ENCODE data around the gene ITSN1.
"Not testable (repeated sequence)": the region's sequence is repeated elsewhere in the genome, so short reads cannot be mapped to it uniquely, and the experiment has no call there.

ITSN1 gene

DNA sequence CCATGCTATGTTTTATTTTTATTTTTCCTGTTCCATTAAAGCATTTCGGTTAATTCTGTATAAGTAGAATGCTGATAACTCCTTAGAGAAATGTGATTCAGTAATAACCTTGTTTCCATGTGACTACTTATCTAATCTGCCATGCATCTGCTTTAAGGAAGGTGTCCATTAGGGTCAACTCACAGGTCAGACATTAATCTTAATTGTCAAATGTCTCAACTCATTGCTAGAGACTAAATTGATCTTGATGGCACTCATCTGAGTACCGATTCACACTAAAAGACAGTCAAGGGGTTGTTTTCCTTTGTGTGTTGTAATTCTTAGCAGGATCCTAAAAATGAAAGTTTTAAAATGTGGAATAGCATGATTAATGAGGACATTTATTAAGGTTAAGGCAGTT, 41.8 kb downstream of the ITSN1 start:
- no peak for DNase-seq

DNA sequence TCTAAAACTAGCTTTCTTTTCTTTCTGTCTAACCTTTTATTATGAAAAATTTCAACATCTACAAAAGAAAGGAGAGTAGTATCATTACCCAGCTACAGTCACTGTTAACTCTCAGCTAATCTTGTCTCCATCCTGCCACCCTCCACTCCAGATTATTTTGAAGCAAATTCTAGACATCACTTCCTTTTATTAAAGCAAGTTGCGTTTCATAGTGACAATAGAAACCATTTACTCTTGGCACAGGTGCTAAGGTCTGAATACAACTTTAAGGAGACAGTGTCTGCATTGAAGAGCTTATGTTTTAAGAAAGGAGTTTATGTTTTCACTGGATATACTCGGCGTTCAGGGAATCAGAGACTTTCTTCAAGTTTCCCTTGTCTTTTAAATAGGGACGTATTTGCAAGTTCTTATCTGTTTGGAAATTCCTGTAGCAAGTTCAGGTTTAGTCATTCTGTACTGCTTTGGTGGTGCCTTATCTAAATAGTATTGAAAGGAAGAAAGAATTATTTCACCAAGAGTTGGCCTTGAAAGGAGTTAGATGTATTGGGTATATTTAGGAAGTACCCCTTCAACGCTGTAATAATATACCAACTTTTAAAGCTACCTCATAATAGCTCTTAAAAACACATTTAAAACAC, 42.7 kb downstream of the ITSN1 start:
- no peak for DNase-seq

DNA sequence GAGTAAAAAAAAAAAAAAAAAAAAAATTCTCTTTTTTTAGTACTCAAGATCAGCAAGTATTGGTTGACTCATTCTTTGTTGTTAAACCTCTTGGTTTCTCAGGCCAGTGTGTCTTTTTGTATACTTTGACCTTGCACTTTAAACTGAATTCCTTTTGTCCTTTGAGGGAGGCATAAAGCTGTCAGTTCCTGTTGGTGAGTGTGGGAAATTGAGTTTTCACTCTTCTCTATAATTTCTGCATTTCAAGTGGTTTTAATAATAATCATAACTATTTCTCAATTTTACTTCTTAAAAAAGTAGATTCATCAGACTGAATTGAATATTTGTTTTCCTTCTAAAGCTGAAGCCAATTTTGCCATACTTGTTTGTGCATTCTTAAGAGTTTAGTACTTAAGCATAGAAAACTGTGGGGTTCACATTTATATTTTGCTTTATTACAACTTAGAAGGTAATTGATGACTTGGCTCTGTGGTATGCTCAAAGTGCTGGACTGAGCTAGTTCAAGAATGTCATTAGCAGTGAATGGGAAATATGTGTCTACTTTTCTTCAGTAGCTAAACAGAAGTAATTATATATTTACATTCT, 43.4 kb downstream of the ITSN1 start:
- no peak for DNase-seq

DNA sequence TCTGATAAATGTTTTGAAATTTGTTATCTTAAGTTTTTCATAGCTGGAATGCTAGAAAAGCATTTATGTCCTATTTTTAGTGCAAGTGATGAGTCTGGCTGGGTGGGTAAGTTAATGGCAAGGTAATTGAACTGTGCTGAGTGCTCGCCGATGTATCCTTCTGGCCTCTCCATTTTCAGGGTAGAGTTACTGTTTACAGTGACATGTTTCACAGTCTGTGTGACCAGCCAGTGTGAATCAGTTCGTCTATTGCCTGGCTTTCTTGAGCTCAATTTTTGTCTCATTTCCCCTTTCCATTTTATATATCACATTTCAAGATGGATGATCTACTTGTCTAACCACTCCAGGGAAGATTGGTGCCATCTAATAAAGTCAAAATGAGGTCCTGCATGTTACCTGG, 44.1 kb downstream of the ITSN1 start:
- DNase-seq, result no peak

DNA sequence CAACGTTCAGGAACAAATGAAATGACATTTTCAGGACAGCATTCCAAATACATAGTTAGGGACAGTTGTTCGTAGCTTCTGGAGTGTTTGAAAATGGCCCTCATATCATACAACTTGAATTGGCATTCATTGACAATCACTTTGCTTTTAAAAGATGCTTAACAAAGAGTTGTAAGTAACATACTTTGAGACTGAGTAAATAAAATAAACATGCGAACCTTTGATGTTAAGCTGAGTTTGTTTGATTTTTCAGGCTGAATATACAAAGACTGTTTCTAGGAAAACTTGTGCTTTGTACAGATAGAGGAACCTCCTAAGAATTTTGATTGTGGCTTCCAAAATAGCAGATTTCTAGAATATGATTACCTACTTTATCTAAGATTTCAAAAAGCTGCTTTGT, 45.3 kb downstream of the ITSN1 start:
- no peak for DNase-seq

DNA sequence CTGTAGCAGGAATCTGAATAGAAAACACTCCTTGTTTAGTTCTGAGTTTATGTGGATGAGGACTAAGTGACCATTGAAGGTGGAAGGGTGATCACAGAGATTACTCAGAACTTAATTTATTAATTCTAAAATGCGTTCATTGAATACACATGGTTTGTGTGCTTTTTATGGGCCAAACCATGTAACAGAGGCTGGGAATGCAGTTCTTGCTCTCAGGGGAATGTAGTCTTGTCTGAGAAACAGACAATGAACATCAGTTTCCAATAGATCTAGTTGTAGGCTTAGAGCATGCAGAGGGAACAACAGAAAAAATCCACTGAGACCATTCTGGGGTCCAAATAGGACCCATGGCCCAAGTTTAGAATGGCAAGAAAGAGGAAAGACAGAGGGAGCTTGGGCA, 46.1 kb downstream of the ITSN1 start:
- no peak for DNase-seq

DNA sequence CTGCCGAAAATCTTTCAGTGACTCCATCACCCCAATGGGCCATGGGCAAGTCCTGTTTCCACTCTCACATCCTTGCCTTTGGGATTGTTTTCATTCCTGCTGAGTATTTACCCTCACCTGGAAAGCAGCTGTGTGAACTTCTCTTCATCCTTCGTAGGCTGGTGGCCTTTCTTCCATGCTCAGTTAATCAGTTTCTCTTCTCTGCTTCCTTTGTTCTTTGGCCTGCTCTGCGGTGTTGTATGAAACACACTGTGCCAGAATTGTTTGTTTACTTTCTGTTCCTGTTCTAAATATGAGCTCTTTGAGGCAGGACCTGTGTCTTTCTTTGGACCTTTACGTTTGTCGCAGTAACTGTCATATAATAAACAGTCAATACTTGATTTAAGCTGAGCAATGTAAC, 48.6 kb downstream of the ITSN1 start:
- no peak for DNase-seq

DNA sequence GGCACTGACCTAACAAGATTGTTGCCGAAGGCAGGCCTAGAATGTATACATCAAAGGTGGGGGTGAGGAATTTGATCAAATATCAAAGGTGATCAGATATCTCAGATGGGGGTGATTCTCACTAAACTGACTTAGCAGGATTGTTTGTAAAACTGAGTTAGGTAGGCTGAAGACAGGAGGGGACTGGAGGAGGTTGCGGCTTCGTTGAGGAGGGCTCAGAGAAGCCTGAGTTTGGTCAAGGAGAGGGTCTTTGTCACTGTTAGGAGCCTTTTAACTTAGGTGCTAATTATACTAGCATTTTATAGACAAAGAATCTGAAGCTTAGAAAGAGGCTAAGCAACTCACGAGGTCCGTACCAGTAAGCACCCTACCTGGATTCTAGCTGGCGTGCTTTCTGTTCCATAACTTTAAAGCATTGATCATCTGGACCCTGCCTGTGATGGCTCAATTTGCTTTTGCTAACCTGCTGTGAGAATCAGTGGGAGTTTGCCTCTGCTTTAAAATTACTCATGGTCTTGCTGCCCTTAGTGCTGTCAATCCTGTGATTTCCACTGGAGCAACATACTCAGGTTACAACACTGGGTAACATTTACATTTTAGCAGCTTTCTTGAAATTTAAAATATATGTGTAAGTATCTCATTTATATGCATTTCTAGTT, 49.8 kb downstream of the ITSN1 start:
- no peak for DNase-seq

DNA sequence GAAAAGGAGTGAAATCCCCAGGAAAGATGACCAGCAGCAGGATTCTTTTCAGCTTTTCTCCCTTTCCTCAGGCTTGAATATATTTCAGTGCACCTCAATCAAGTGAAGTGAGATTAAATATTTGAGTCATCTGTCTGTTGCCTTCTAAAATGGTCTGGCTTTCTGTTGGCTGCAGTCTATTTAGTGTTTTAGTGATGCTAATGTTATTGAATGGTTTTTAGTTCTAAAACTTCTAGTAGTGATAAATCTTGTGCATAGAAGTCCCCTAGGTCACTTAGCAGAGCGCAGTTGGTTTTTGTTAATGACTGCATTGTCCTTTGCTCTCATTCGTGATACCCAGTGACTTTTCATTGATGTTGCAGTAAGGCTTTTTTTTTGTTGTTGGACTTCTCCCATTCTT, 53.5 kb downstream of the ITSN1 start:
- DNase-seq, result no peak

DNA sequence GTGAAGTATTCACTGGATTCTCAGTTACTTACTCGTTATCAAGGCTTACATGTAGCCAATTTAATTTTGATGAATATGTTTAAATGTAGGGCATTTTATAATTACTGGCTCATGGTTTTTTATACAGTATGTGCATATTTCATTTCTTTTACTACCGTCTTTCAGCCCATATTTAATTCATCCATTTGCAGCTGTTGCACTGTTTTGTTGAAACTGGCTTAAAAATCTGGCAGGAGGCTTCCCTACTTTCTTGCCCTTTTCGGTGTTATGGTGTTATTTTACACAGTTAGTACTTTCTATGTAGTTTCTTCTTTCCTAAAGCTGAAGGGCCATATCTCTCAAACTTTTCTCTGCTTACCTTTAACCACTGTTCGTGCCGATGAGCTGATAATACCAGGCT, 54.2 kb downstream of the ITSN1 start:
- no peak for DNase-seq

DNA sequence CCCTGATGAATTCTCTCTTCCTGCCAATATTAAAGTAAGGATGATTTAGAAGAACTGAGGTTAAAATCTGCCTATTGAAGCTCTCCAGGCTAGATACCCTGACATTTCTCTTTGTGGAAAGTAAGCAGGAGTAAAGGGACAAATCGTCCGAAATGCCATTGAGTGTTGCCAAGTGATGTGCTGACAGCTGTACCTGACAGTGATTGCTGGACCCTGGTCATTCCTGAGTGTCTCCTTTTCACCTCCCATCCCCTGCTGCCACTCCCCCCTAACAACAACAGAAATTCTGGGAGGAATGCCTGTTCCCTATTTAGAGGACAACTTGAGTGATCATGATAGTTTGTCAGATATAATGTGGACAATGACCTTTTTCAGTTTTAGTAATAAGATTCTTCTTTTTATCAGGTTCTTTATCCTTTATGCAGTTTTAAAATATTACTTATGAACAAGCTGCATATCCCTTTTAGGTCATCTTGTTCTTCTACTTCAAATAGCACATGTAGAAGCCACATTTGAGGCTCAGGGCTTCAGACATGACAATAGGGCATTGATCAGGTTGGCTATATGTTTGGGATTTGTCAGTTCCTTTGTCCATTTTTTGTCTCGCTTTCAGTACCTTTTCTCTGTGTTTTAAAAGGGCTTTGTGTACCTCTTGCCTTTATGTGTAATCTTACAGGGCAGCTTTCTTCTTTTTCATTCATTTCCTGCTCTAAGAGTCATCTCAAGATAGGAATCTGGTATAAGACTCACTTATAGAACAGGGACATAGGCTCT, 56.0 kb downstream of the ITSN1 start:
- no peak for DNase-seq

DNA sequence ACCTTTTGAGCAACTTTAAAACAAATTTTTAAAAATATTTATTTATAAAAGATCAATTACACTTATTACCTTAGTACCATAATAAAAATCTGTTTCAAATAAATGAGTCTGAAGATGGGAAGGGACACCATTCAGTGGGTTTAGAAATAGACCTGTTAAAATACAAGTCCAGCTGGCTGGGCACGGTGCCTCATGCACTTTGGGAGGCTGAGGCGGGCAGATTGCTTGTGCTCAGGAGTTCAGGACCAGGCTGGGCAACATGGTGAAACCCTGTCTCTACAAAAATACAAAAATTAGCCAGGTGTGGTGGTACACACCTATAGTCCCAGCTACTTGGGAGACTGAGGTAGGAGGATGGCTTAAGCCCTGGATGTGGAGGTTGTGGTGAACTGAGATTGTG, 57.0 kb downstream of the ITSN1 start:
- no peak for DNase-seq

DNA sequence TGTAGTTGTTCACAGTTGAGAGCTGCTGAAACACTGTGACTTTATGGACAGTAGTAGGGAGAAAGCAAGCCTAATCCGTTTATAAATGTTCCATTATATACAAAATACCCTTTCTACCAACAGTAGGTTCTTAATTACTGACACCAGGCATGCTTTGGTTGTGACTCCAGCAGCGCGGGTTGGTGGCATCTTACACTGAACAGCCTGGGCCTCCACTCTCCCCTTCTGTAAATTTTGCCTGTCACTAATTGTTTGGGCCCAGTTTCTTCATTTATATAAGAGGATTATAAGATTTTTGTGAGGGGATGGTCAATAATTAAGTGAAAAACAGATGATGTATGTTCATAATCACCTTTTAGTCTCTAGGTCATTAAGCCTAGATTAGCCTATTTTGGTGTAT, 58.2 kb downstream of the ITSN1 start:
- no peak for DNase-seq

DNA sequence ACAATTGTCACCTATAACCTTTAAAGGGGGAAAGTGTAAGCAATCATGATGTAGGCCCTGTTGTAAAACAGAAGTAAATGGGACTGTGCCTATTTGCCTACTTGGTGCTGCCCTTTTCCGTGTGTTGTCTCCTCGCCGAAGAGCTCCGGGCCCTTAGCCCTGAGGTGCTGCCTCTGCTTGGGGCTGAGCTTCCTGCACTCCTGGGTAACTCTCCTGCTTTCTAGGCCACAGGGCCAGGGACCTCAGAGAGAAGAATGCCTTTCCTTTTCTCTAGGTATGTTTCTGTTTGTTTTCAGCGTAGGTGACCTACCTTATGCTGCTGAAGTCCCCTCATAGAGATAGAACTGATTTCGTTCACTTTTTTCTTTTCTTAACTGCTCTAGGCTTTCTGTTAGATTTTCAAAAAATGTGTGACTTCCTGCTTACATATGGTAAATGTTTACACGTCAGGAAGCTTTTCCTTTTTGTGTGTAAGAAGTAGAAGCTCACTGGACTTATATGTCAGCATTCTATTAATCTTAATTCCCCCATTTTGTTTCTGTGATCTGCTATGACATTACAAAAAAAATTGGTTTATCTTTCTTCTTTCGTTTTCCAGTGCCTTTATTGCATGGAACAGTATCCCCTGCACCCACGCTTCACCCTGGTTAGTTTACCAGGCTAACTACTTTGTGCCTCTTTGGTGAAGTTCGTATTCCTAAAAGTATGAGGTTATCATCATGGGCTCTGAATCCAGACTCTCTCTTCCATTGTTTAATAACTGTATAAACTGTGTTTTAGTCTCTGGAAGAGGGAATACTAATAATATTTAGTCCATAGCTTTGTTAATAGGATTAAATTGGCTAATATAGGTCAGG, 61.7 kb downstream of the ITSN1 start:
- no peak for DNase-seq

DNA sequence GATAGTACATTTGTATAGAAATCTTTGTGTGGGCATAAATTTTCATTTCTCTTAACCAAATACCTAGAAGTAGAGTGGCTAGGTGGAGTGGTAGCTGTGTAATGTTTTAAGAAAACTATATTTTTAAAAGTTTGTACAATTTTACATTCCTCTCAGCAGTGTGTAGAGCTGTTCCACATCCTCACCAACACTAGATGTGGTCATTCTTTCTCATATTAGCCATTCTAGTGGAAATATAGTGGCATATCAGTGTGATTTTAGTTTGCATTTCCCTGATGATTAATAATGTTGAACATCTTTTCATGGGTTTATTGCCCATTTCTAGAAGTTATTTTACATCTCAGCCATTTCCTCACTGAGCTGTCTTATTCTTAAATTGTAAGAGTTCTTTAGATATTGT, 65.5 kb downstream of the ITSN1 start:
- DNase-seq, result no peak

DNA sequence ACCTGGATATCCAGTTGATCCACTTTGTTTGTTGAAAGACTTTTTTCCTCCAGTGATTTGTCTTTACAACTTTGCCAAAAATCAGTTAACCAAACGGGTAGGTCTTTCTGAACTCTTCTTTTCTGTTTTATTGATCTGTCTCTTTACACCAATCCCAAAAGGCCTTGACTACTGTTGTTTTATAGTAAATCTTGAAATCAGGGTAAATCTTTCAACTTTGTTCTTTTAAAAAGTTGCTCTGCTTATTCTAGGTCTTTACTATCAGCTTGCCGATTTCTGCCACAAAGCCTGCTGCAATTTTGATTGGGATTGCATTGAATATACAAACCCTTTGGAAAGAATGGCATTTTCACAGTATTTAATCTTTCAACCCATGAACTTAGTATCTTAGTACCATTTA, 66.6 kb downstream of the ITSN1 start:
- DNase-seq, result no peak

DNA sequence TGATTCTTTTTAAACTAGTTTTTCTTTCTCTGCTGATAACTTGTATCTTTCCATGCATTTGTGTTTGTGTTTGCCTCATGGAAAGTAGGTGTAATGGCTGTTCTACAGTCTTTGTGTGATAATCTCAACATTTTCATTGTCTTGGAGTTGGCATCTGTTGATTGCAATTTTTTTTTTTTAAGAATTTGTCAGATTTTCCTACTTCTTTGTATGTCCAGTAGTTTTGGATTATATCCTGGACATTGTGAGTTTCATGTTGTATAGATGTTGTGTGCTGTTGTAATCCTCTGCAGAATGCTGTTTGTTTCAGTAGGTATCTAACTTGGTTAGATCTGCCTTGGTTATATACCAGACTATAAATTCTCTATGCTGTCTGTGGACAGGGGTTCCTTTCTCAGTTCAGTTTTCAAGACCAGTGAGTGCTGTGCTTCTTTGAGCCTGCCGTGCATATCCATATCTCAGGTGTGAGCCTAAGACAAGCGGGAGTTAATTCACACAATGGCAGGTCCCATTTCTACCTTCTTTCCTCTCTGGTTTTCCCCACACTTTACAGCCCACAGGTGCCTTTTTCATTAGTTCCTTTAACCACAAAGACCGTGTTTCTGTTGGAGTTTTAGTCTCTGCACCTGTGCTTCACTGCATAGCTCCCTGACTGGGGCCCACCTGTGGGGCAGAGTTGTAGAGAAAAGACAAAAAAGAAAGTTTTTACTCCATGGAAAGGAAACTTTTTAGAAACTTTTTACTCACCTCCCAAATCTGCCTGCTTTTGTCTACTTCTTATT, 69.9 kb downstream of the ITSN1 start:
- DNase-seq, result no peak

DNA sequence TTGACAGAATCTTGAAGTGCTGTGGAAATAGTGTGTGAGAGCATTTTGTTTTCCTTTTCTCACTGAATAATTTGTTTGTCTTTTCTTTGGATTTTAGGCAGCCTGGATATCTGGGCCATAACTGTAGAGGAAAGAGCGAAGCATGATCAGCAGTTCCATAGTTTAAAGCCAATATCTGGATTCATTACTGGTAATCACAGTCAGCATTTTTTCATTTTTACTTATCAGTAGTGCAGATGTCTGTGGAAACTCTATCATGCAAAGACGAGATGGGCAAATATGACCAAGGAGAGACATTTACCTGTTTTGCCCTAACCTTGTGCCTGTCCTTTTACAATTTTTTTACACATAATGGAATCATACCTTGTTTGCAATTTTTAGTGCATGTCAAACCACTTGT, 78.8 kb downstream of the ITSN1 start:
- DNase-seq, result no peak

DNA sequence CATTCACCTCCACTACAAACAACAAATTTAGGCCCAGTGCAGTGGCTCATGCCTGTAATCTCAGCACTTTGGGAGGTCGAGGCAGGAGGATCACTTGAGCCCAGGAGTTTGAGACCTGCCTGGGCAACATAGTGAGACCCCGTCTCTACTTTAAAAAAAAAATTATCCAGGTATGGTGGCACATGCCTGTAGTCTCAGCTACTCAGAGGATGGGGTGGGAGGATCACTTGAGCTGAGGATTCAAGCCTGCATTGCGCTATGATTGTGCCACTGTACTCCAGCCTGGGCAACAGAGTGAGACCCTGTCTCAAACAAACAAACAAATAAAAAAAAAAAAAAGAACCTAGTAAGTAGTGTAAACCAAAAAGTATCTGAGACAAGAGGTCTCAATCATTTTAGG, 86.8 kb downstream of the ITSN1 start:
- not testable (repeated sequence) for DNase-seq

DNA sequence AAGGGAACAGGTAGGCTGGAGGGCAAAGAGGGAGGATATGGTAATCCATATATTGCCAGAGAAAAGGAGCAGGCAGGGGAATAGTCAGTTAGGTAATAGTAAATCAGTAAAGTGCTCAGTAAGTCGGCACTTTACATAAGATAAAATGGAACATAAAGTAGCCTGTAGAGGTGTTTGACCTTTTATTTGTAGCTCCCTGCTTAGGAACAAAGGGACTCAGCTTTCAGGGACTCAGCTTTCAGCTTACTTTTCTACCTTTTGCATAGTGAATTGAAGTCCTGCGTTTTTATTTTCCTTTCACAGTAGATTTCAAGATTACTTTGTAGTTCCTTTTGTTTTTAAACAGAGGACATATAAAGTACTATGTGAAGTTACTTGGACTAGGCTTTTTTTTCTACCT, 87.3 kb downstream of the ITSN1 start:
- no peak for DNase-seq

DNA sequence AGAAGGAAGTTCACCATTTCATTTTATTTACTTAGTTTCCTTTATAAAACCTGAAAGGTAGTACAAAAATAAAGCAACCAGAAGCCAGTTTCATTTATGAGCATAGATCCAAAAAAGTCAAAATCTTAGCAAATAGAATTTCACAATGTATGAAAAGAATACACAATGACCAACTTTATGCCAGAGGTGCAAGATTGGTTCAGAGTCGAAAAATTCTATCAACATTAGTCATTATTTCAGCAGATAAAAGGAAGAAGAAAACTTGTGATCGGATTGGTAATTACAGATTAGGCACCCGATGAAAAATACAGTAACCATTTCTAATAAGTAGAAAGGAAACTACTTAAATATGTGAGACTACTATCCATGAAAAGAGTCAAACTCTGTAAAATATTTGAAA, 89.1 kb downstream of the ITSN1 start:
- DNase-seq, result no peak

DNA sequence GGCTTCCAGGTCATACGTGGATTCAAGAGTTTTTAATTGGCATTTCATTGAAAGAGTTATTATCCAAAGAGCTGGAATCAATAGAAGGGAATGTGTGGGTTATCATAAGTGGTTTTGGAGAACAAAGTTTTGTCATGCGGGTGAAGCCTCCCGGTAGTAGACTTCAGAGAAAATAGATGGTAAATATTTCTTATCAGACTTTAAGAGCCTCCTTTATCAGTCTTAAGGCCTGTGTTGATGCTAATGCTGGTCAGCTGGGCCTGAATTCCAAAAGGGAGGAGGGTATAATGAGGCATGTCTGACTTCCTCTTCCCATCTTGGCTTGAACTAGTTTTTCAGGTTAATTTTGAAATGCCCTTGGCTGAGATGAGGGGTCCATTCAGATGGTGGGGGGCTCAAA, 89.7 kb downstream of the ITSN1 start:
- DNase-seq, result no peak

Data from NCI-H446 treated with DMSO at 0.1 percent for 48 hours (cell line).